Heart right ventricle (tissue), 16 donors: ENCODE data around the gene NOXA1. TPM values are rescaled to one million over a fixed set of nuclear protein-coding genes. Genes with fewer than 3 reads are reported as not detected.

ENCODE experiments used
- ATAC-seq, 8 donors: fragments of 200-7000 bp; cut with Tn5 transposase; one replicate each; pipeline ENCODE4 v1.9.1; 2020; ENCODE audit warnings: mild to moderate bottlenecking in 8 of 8, moderate library complexity in 8 of 8, moderate number of reproducible peaks in 1 of 8
- DNase-seq, 2 donors: peaks; one replicate each; pipeline ENCODE4 v3.0.0-alpha.2; 2020
- H3K27ac ChIP-seq, 10 donors: fragments of 200-600 bp; sonication (generic) in 2 of 10; one replicate each; pipeline versions ENCODE4 v1.5.0 to v1.8.0; 2020 to 2022; ENCODE audit warnings: mild to moderate bottlenecking in 3 of 10
- H3K27me3 ChIP-seq, 7 donors: fragments of 200-600 bp; one replicate each; pipeline ENCODE4 v1.8.0; 2021 to 2022; ENCODE audit warnings: mild to moderate bottlenecking in 2 of 7
- H3K36me3 ChIP-seq, 9 donors: fragments of 200-600 bp; sonication (generic) in 1 of 9; one replicate each; pipeline versions ENCODE4 v1.5.0 to v1.8.0; 2020 to 2022; ENCODE audit warnings: mild to moderate bottlenecking in 2 of 9
- H3K4me1 ChIP-seq, 9 donors: fragments of 200-600 bp; sonication (generic) in 1 of 9; one replicate each; pipeline versions ENCODE4 v1.5.0 to v1.8.0; 2020 to 2022; ENCODE audit warnings: mild to moderate bottlenecking in 4 of 9
- H3K4me3 ChIP-seq, 10 donors: fragments of 200-600 bp; sonication (generic) in 2 of 10; one replicate each; pipeline versions ENCODE4 v1.5.0 to v1.8.0; 2020 to 2022; ENCODE audit warnings: mild to moderate bottlenecking in 7 of 10, moderate library complexity in 2 of 10
- H3K9me3 ChIP-seq, 11 donors: fragments of 200-600 bp in 10 of 11; sonication (generic) in 2 of 11; one replicate each; pipeline versions ENCODE4 v1.5.0 to v1.8.0; 2013 to 2022; ENCODE audit warnings: mild to moderate bottlenecking in 2 of 11, control low read depth in 1 of 11, moderate library complexity in 1 of 11
- CTCF ChIP-seq, 9 donors: fragments of 200-600 bp; sonication (generic) in 2 of 9; IDR thresholded peaks; one replicate each; pipeline versions ENCODE4 v1.5.0 to v1.8.0; 2021 to 2022; ENCODE audit warnings: antibody characterized with exemption in 9 of 9, mild to moderate bottlenecking in 5 of 9, moderate library complexity in 1 of 9
- WGBS, 2 donors: extraction: QIAGEN DNeasy Blood & Tissue Kit; methylation state at CpG; one replicate each; pipeline ENCODE4 v1.1.7; 2013; ENCODE audit warnings: inconsistent platforms in 1 of 2; 5-methylcytosine and 5-hydroxymethylcytosine counted together
- intact Hi-C, 10 donors: fragments of 100-400 bp; cut with DNase I; formaldehyde crosslinking; loops; one replicate each; pipeline versions ENCODE4 v1.11.1 to v1.14.2; 2022
- polyA plus RNA-seq, 2 donors: library from polyadenylated mRNA; stranded (reverse); fragments of 200-250 nt; gene quantifications; one replicate each; pipeline ENCODE4 v1.2.3, GENCODE V29; 2013
- total RNA-seq, 10 donors: library from RNA; stranded (reverse); fragmentation: NEBNext Ultra II Directional in 3 of 10; extraction: Animal tissue kit (Norgen Biotek cat#: 25700) in 3 of 10; gene quantifications; one replicate each; pipeline versions ENCODE4 v1.2.1 to v1.2.4, GENCODE V29; 2021 to 2023
- donor health status: Arrhythmogenic right ventricular cardiomyopathy.
- donor health status: ischemic (EF 13 %, LVEDD 7.1; RV severe dilation, severe dysfunction).
- donor health status: healthy with polysubstance abuse.
- donor health status: DM: no; HTN: yes; CAD: no.
- donor health status: DM: no; HTN: no; CAD: no.
- donor health status: ischemic (EF 25% LVEDD 6.9; RV normal size, moderate dysfunction).
- donor health status: ischemic (EF 25% LVEDD 5.7; RV mildly dilated, moderate dysfunction).
- donor health status: healthy.
- donor health status: DM: yes; HTN: yes; CAD: no.
- donor health status: Ischemic cardiomyopathy.
- donor health status: ischemic (EF 35%, LVEDD 5.7; RV mildly dilated, moderate dysfunction).
- donor health status: nonischemic (EF 11% LVEDD 7.7; RV severe dilation, severe dysfunction).
- donor health status: DM: yes; HTN: yes; CAD: no.
- donor health status: PGD.
- donor health status: ischemic (EF 29% LVEDD 5.4; RV normal size, mild dysfunction).
- donor health status: nonischemic (EF 23%, LVEDD 6.1; RV moderate dilation, normal function).

NOXA1 gene
- total and polyA plus RNA-seq, 12 donors = 0.62 to 10.6 (median 3.0) TPM

DNA sequence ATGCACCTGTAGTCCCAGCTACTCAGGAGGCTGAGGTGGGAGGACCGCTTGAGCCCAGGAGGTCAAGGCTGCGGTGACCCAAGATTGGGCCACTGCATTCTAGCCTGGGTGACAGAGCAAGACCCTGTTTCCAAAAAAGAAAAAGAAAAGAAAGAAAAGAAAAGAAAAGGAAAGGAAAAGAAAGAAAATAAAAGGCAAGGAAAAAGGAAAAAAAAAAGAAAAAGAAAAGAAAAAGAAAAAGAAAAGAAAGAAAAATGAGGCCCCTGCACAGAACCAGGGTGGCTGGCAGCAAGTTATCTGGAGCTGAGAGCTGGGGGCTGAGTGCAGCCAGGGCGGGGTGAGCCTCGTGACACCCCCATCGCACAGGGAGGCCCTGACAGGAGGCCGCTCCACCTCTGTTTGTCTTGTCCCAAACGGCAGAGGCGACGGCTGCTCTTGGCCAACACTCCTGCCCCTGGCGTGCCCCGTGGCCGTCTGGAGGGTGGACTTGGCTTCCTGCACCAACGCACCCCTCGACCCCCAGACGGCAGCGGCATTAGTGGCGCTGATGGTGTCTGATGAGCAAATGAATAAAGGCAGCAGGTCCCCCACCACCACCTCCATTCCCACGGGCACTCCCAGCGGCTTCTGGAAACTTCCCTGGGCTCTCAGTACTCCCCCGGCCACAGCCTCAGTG lies 17.0 kb upstream of the NOXA1 start:
- Histone ChIP-seq H3K9me3 (no peaks in the 10 kb centered on the region), H3K27me3 (peaks cover 0 to 22% (median 0%) of the 10 kb centered on the region in 7 donors), H3K36me3 (no peaks in the 10 kb centered on the region), H3K27ac (peak overlapping the region in 9 of 10 donors; percentile 42 to 85 (median 79)), H3K4me3 (peak overlapping the region in 9 of 10 donors; percentile 25 to 57 (median 51)), H3K4me1 (peaks cover 11 to 42% (median 27%) of the 10 kb centered on the region in 9 donors)
- ATAC-seq (peak in 2 of 8 donors; percentile 2 to 3), DNase-seq (no peak)
- intact Hi-C loops = loop anchor here in 9 of 10 donors (2.0 to 5.0 kb wide), 3 partner anchors 104 to 114 kb away; partner anchors contain the start of gene NRARP (in 3 of the 9)
- 57 to 65% methylated on average over 20 of the region's 20 CpGs for WGBS, 2 donors
- TF ChIP-seq CTCF (IDR thresholded peaks at IDR 0.05) = no peak

GRCh38 chr9:137406876-137407589 lies 16.2 kb upstream of the NOXA1 start:
- no peaks in the 10 kb centered on the region for H3K9me3 ChIP-seq
- H3K4me1 ChIP-seq = peaks cover 17 to 49% (median 34%) of the 10 kb centered on the region in 9 donors
- DNase-seq (peak; percentile 71 to 79), ATAC-seq (peak; percentile 82 to 88 (median 87))
- H3K4me3 ChIP-seq = peak overlapping the region in 9 of 10 donors; percentile 25 to 57 (median 51)
- intact Hi-C loops = loop anchor here in 9 of 10 donors (2.0 to 5.0 kb wide), 3 partner anchors 105 to 115 kb away; partner anchors contain the start of gene NRARP (in 3 of the 9)
- peak; percentile 75 to 96 (median 88) for TF ChIP-seq CTCF (IDR thresholded peaks at IDR 0.05)
- H3K27me3 ChIP-seq = peaks cover 0 to 22% (median 0%) of the 10 kb centered on the region in 7 donors
- no peaks in the 10 kb centered on the region for H3K36me3 ChIP-seq
- H3K27ac ChIP-seq = peak overlapping the region in 9 of 10 donors; percentile 42 to 85 (median 79)
- 3 to 4% methylated on average over 61 to 63 of the region's 63 CpGs for WGBS, 2 donors

GRCh38 chr9:137407590-137408300 lies 15.4 kb upstream of the NOXA1 start:
- H3K4me1 ChIP-seq = peaks cover 18 to 56% (median 41%) of the 10 kb centered on the region in 9 donors
- H3K27me3 ChIP-seq = peaks cover 0 to 22% (median 0%) of the 10 kb centered on the region in 7 donors
- no peak for TF ChIP-seq CTCF (IDR thresholded peaks at IDR 0.05)
- no peaks in the 10 kb centered on the region for H3K9me3 ChIP-seq
- DNase-seq (peak; percentile 62 to 67), ATAC-seq (peak; percentile 11 to 56 (median 34))
- H3K4me3 ChIP-seq = peak overlapping the region in 9 of 10 donors; percentile 25 to 57 (median 51)
- 46 to 55% methylated on average over 31 of the region's 31 CpGs for WGBS, 2 donors
- intact Hi-C loops = loop anchor here (2.0 to 5.0 kb wide), 3 partner anchors 105 to 115 kb away; partner anchors contain the start of gene NRARP (in 3 of the 10)
- no peaks in the 10 kb centered on the region for H3K36me3 ChIP-seq
- peak overlapping the region in 9 of 10 donors; percentile 53 to 85 (median 79) for H3K27ac ChIP-seq
